GM21515 (cell line): Measurements from ENCODE around the gene ZNF574.
"Not testable (repeated sequence)": the region's sequence is repeated elsewhere in the genome, so short reads cannot be mapped to it uniquely, and the experiment has no call there.

Source experiments
- ATAC-seq: cut with Tn5 transposase; IDR thresholded peaks from one replicate; pipeline ENCODE4 v1.9.1; 2021; ENCODE audit not compliant: unreplicated experiment

The ZNF574 gene, protein sequence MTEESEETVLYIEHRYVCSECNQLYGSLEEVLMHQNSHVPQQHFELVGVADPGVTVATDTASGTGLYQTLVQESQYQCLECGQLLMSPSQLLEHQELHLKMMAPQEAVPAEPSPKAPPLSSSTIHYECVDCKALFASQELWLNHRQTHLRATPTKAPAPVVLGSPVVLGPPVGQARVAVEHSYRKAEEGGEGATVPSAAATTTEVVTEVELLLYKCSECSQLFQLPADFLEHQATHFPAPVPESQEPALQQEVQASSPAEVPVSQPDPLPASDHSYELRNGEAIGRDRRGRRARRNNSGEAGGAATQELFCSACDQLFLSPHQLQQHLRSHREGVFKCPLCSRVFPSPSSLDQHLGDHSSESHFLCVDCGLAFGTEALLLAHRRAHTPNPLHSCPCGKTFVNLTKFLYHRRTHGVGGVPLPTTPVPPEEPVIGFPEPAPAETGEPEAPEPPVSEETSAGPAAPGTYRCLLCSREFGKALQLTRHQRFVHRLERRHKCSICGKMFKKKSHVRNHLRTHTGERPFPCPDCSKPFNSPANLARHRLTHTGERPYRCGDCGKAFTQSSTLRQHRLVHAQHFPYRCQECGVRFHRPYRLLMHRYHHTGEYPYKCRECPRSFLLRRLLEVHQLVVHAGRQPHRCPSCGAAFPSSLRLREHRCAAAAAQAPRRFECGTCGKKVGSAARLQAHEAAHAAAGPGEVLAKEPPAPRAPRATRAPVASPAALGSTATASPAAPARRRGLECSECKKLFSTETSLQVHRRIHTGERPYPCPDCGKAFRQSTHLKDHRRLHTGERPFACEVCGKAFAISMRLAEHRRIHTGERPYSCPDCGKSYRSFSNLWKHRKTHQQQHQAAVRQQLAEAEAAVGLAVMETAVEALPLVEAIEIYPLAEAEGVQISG

DNA sequence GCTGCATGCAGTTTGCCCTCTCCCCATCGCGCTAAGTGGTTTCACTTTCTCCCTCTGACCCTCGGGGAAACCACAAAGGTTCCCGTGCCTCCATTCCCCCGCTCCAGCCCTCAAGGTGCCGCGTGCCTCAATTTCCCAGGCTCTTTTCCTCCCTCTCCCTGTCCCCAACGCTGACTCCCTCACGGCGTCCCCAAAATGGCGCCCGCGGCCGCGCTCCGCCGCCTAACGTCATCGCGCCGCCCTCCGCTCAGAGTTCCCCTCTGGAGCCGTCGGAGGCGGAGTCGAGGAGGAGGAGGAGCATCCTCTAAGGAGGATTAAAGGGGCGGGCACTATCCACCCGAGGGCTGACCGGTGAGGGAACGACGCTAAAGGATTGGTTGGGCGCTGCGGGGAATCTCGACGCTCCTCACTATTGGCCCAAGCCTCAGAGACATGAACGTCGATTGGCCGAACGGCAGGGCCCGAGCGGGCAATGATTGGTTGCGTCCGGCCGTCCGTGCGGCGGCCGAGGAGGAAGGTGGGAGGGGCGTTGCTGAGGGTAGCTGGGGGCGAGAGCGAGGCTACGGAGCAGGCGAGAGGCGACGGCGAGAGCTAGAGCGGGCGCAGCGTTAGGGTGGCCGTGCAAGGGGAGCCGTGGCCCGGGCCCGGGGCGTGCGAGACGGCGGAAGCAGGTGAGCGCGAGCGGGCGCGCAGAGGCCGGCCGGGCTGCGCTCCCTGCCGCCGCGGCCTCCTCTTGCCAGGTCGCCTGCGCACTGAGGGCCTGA is at the start of gene ZNF574:
Gene ZNF574, plus strand, starts transcription at position 551 of the 764 bp plus-strand sequence. CDS start 2,441 bp downstream, outside the sequence.
- ATAC-seq = peak; percentile 93

DNA sequence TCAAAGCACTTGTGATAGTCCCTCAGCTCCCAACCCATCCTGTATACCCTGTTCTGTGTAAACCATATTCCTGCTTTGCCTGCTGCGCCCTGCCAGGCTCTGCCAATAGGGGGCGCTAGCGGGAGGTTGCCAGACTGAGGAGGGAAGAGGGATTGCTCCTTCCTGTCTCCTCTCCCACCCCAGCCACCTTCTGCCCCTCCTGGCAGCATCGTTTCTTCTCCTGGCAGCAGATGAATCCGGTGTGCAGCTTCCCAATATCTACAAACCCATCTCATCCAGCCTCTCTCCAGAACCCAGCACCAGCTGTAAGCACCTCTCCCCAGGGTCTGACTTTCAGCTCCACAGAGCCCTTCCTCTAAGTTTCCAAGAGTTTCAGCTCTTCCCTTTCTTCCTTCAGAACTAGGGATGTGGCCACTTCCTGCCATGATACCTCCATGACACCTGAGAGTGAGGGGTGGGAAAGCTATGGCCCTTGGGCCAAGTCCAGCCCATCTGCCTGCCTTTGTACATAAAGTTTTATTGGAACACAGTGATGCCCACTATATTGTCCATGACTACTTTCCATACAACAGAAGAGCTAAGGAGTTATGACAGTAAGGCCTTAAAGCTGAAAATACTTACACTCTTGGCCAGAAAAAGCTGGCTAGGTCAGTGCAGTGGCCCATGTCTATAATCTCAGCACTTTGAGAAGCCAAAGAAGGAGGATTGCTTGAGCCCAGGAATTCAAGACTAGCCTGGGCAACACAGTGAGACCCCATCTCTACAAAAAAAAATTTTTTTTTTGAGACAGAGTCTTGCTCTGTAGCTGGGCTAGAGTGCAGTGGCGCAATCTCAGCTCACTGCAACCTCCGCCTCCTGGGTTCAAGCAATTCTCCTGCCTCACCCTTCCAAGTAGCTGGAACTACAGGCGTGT is 47.4 kb upstream of the ZNF574 start:
- ATAC-seq = no peak

DNA sequence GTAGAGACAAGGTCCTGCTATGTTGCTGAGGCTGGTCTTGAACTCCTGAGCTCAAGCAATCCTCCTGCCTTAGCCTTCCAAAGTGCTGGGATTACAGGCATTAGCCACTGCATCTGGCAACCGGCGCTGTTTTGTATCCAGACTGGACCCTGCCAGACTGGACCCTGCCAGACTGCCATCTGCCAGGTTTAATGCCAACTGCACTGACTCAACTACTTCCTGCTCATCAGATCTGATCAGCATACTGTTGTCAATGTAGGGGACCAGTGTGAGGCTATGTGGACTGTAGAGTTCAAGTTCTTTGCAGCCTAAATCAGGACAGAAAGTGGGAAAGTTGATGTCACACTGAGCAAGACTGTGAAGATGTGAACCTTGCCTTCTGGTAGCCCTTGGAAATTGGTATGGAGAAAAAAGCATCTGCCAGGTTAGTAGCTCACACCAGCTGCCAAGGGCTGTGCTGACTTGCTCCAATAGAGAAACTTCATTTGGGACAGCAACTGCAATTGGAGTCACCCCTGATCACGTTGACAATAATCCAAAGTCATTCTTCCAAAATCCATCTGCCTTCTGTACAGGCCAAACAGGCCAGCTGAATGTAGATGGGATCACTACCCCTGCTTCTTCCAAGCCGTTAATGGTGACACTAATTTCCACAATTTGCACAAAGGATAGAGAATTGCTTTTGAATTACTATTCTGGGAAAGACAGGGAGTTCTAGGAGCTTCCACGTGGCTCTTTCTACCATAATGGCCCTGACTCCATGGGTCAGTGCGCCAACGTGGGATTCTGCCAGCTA is 45.1 kb upstream of the ZNF574 start:
- ATAC-seq = no peak

DNA sequence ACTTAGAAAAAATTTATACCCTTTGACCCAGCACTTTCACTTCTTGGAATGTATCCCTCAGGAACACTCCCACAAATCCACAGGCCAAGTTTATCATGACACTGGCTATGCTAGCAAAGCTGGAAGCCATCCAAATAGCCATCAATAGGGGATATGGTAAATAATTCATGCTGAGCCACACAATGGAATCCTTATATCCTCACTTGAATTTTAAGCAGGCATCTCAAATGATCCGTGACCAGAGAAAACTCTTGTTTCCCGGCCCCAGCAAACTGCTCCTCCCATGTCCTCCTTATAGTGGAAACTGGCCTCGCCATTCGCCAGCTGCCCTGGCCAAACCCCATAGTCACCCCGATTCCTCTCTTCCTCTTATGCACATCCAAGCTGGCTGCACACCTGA is 43.5 kb upstream of the ZNF574 start:
- no peak for ATAC-seq

DNA sequence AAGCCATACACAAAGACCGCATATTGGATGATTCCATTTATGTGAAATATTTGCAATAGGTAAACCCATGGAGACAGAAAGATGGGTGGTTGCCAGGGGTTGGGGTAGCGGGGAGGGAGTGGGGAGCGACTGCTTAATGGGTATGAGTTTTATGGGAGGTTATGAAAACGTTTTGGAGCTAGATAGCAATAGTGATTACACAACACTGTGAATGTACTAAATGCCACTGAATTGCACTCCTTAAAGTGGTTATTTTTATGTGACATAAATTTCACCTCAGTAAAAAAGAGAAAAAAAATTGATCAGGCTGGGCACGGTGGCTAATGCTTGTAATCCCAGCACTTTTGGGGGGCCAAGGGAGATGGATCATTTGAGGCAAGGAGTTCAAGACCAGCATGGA is 42.6 kb upstream of the ZNF574 start:
- ATAC-seq = no peak

DNA sequence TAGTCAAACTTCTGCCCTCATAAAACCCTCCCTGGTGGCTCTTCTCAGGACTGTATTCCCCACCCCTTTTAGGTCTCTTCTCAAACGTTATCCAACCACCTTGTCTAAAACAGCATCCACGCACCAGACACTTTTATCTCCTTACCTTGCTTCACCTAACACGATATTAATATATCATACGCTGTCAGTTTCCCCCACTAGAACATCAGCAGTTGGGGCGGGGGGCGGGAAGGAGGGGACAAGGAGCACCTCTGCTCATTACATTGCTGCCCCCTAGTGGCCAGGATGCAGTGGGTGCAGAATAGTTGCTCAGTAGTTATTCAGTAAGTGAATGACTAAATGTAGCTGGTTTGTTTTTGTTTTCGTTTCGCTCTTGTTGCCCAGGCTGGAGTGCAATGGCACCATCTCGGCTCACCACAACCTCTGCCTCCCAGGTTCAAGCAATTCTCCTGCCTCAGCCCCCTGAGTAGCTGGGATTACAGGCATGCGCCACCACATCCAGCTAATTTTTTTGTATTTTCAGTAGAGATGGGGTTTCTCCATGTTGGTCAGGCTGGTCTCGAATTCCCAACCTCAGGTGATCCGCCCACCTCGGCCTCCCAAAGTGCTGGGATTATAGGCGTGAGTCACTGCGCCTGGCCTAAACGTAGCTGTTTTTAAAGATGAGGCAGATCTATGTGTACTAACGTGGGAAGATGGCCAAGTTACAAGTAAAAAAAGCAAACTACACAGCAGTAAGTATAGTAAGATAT is 41.1 kb upstream of the ZNF574 start:
- ATAC-seq = not testable (repeated sequence)

DNA sequence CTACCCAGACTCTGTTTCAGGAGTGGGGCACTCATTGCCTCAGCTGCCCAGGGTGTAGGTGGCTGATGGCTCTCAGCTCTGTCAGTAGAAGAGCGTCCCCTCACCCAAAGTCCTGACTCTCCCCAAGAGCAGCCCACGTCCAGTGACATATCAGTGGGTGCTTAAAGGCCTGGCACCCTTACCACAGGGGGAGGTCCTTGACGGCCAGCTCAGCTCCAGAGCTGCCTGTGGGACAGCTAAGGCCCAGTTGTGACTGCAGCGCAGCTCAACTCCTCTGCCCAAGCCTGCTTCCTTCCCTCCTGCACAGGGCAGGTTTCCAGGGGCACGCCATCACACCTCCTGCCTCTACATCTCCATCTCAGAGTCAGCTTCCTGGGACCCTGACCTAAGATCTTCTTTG is 38.3 kb upstream of the ZNF574 start:
- no peak for ATAC-seq

DNA sequence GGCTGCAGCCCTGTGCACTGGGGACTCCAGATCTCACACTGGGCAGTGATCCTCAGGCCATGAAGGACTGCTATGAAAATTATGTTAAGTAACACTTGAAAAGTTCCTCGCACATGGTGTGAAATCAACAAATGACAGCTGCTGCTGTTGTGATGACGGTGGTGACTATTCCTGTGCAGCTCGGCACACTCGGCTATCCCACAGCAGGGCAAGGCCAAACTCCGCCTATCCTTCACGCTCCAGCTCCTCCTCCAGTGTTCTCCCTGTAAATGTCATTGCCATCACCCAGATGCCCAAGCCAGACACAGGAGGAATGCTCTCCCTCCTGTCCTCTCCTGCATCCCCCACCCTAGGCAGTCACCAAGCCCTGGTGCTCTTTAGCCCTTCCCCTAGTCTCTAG is 37.3 kb upstream of the ZNF574 start:
- ATAC-seq = no peak

DNA sequence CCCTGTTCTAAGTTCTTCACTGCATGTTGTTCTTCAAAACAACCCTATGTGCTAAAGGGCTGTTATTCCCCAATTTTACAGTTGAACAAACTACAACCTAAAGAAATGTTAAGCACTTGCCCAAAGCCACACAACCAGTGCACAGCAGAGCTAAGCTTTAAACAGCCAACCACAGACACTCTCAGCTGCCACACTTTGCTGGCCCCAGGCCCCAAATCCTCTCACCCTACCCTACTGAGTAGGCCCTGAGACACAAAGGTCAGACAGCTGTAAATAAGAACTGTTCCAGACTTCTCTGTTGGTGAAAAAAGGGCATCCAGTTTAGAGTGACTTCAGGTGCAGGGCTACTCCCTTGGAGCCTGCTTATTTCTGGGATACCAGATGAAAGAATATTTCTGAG is 35.9 kb upstream of the ZNF574 start:
- ATAC-seq = no peak

DNA sequence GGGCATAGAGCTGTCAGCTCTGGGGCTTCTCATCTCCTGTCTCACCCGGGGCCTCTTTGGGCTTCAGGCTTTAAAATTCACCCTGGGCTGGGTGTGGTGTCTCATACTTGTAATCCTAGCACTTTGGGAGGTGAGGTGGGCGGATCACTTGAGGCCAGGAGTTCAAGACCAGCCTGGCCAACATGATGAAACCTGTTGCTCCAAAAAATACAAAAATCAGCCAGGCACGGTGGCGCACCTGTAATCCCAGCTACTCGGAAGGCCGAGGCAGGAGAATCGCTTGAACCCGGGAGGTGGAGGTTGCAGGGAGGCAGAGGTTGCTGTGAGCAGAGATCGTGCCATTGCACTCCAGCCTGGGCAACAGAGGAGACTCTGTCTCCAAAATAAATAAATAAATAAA is 35.5 kb upstream of the ZNF574 start:
- not testable (repeated sequence) for ATAC-seq

DNA sequence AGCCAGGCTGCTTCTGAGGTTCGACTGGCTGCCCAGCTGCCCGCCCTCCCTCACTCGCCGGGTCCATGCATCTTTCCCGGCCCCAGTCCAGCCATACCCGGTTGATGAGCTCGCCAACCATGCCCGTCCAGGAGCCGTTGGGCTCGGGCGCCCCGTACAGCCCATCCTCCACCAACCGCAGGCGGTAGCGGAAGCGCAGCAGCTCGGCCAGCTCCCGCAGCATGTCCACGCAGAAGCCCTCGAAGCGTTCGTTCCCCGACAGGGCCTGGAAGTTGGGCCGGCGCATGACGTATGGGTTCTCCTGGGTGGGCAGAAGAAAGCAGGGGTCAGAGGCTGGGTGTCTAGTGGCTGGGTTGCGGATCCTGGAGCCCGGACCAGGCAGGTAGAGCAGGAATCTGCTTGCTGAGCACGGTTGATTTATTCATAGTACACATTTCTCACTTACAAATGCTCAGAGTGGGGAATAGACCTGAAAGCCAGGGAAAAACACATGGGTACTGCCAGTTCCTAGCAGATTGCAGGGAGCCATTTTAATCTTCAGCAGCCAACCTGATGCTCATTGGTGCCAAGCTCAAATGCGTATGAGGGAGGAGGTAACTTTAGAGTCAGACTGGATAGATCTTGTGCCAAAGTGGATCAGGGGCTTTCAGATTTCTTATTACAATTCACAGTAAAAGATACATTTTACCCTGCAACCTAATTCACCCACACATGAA is 33.4 kb upstream of the ZNF574 start:
- ATAC-seq = no peak

DNA sequence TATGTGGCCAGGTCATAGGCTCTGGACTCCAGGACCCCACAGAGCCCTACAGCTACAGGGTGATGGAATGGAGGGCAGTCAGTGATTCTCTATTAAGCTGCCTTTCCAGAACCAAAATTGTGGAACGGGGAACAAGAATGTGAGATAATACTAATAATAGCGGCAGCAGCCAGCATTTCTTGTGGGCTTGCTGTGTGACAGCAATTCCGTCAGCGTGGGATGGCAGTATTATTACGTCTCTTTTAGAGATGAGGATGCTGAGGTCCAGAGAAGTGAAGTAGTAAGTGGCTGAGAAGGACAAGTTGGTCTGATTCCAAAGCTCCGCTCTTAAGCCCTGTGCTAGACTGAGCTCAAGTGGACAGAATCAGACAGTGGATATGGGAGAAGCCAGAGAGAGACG is 30.4 kb upstream of the ZNF574 start:
- ATAC-seq = no peak

DNA sequence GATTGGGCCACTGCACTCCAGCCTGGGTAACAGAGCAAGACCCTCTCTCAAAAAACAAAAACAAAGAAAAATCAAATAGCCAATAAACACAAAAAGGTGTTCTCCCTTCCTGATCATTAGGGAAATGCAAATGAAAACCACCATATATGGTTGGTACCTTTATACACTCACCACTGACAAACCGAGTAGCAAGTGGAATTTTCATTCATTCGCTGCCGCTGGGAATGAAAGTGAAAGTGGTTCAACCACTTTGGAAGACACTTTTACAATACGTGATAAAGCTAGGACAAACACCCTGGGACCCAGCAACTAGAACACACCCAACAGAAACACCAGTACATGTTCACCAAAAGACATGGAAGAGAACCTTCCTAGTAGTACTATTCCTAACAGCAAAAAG is 27.0 kb upstream of the ZNF574 start:
- ATAC-seq = no peak

DNA sequence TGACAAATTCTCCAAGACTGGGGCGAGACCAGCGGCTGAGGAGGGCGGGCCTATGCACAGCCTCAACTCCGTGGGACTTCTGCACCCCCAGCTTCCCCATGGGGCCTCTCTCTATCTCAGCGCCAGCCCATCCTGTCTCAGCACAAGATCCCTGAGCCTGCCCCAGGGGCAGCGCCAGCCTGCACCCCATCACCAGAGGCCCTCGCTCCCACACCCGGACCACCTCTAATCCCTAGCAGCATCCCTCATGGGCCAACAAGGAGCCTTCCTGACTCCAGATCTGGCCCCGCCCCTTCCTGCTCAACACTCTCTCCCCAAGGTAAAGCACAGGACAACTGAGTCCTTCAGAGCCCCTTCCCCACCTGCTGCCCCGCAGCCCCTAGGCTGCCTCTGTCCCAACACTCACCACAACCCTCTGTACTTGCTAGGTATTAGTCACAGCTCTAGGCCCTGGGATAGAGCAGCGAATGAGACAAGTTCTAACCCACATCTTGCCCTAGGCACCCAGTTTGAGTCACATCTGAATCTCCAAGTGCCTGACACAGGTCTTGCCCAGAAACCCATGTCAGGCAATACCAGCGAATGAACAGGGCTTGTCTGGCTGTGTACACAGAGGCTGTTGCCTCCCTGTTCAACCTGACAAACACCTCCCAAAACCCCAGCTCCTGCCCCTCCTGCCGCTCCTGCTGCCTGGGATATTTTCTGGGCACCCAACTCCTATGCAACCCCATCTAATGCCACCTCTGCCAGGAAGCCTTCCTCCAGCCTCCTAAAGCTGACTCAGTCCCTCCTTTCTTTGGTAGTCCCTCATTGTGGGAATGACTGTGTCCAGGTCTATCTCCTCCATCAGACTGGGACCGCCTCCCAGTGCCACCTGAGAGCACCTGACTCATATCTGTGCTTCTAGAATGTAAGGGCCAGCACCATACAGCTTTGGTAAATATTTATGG is 24.5 kb upstream of the ZNF574 start:
- ATAC-seq = no peak

DNA sequence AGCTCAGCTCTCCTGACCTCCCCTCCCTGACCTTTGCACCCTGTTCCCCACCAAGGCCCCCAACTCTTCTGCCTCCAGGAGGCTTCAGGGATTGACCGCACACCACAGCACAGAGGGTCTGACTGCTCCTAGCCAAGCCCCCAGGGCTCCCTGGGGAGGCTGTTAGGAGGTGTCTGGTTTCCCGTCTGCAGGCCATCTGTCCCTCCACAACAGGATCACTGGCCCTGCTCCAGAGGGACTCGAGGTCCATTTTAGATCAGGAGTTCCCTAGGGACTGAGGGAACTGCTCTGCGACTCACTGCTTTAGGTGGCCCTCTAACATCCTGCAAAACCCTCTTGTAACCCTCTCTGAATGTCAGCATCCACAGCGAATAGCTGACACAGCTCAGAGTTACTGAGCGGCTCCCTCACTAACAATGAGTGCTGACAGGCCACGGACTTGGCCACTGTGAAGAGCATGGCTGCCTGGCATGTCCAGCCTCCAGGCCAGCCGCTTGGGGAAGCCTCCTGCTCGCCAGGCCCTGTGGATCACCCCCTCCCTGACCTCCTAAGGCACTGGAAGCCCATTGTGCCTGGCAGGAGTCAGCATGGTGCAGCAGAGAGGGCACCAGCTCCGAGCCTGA is 23.6 kb upstream of the ZNF574 start:
- no peak for ATAC-seq
